ENCODE measurements around the gene RBMX.
"Not testable (repeated sequence)": the region's sequence is repeated elsewhere in the genome, so short reads cannot be mapped to it uniquely, and the experiment has no call there.

RBMX gene

GRCh38 chrX:136874114-136874513 is 6.4 kb downstream of the RBMX start:
- DNase-seq: not testable (repeated sequence)

GRCh38 chrX:136873210-136873609 is 7.3 kb downstream of the RBMX start:
- DNase-seq: not testable (repeated sequence)

GRCh38 chrX:136872091-136872700 is 8.3 kb downstream of the RBMX start:
- DNase-seq: no peak

GRCh38 chrX:136870064-136870463 is 10.5 kb downstream of the RBMX start:
- no peak for DNase-seq

GRCh38 chrX:136868283-136869055 is 12.1 kb downstream of the RBMX start:
- DNase-seq: no peak

- no peak for DNase-seq
Observed at GRCh38 chrX:136867518-136867917, 13.0 kb downstream of the RBMX start.

- DNase-seq: no peak
Observed at GRCh38 chrX:136867096-136867491, 13.4 kb downstream of the RBMX start.

GRCh38 chrX:136866337-136867095 is 14.0 kb downstream of the RBMX start:
- DNase-seq: no peak

GRCh38 chrX:136865270-136866158 is 15.0 kb downstream of the RBMX start:
- no peak for DNase-seq

- no peak for DNase-seq
Observed at GRCh38 chrX:136863826-136864225, 16.7 kb downstream of the RBMX start.

- DNase-seq: no peak
Observed at GRCh38 chrX:136862546-136862945, 18.0 kb downstream of the RBMX start.

GRCh38 chrX:136861877-136862276 is 18.6 kb downstream of the RBMX start:
- DNase-seq: no peak

- no peak for DNase-seq
Observed at GRCh38 chrX:136858007-136858756, 22.3 kb downstream of the RBMX start.

- no peak for DNase-seq
Observed at GRCh38 chrX:136856551-136856950, 24.0 kb downstream of the RBMX start.

GRCh38 chrX:136856050-136856449 is 24.5 kb downstream of the RBMX start:
- DNase-seq: no peak

- no peak for DNase-seq
Observed at GRCh38 chrX:136851526-136851925, 29.0 kb downstream of the RBMX start.

GRCh38 chrX:136850441-136851175 is 29.9 kb downstream of the RBMX start:
- DNase-seq: no peak

GRCh38 chrX:136849395-136849794 is 31.1 kb downstream of the RBMX start:
- no peak for DNase-seq

GRCh38 chrX:136847874-136848273 is 32.7 kb downstream of the RBMX start:
- DNase-seq: no peak

- no peak for DNase-seq
Observed at GRCh38 chrX:136839196-136839595, 41.3 kb downstream of the RBMX start.

- no peak for DNase-seq
Observed at GRCh38 chrX:136835761-136836160, 44.8 kb downstream of the RBMX start.
